Fibroblast of villous mesenchyme (primary cell): ENCODE results near the gene CCL11. TPM values are rescaled to one million over a fixed set of nuclear protein-coding genes. Genes with fewer than 3 reads are reported as not detected.
"Not testable (repeated sequence)": the region's sequence is repeated elsewhere in the genome, so short reads cannot be mapped to it uniquely, and the experiment has no call there.

Experiments
- DNase-seq: peaks from one replicate; pipeline ENCODE4 v3.0.0-alpha.2; 2010; ENCODE audit warnings: low read depth
- H3K4me3 ChIP-seq: 2 replicates; pipeline ENCODE4 v1.5.1; 2011; ENCODE audit warnings: low read depth, mild to moderate bottlenecking, low read length
- CTCF ChIP-seq: IDR thresholded peaks from 2 replicates; pipeline ENCODE4 v1.5.1; 2012; ENCODE audit warnings: low read depth, mild to moderate bottlenecking, low read length; ENCODE audit not compliant: insufficient read depth
- total RNA-seq: library from RNA; depleted of rRNA; stranded (reverse); fragments of >200 nt; gene quantifications from 2 replicates; pipeline ENCODE4 v1.2.3, GENCODE V29; 2012

The CCL11 gene
- total RNA-seq, 1 donor, result not detected

- no peak overlapping the region for H3K4me3 ChIP-seq
- DNase-seq, result peak; percentile 67
- no peak for TF ChIP-seq CTCF
These were observed 28.7 kb downstream of the CCL11 start for GRCh38 chr17:34314279-34314678.

GRCh38 chr17:34318474-34318873 lies 32.9 kb downstream of the CCL11 start:
- no peak for DNase-seq
- no peak overlapping the region for H3K4me3 ChIP-seq
- no peak for TF ChIP-seq CTCF

GRCh38 chr17:34319039-34319483 lies 33.5 kb downstream of the CCL11 start, which contains the start of gene CCL8:
TSS of gene CCL8 (plus strand) at chr17:34319435. CDS start at chr17:34319502, 67 bp downstream.
- no peak within 1 kb of the TSS for H3K4me3 ChIP-seq
- TF ChIP-seq CTCF, result no peak
- DNase-seq, result no peak

GRCh38 chr17:34321964-34322363 lies 36.4 kb downstream of the CCL11 start:
- TF ChIP-seq CTCF, result no peak
- DNase-seq, result no peak
- H3K4me3 ChIP-seq, result no peak overlapping the region

GRCh38 chr17:34327580-34327979 lies 42.0 kb downstream of the CCL11 start:
- peak; percentile 84 for DNase-seq
- H3K4me3 ChIP-seq, result not testable (repeated sequence)

GRCh38 chr17:34337701-34338100 lies 52.2 kb downstream of the CCL11 start:
- peak; percentile 56 for DNase-seq
- no peak overlapping the region for H3K4me3 ChIP-seq
- TF ChIP-seq CTCF, result no peak

Other genes with a start within 250 kb of the CCL11 start
- 63.8 and 99.3 TPM in 2 replicates for gene CCL2, start 30.5 kb upstream of the CCL11 start, total RNA-seq
- gene CCL7, start 15.5 kb upstream of the CCL11 start, total RNA-seq, result 0.43 TPM in 1 of 2 replicates, not detected in the other
- gene CCL8, start 33.7 kb downstream of the CCL11 start, total RNA-seq, result not detected in 2 replicates
- gene CCL13, start 70.7 kb downstream of the CCL11 start, total RNA-seq, result not detected in 2 replicates
- gene CCL1, start 77.5 kb downstream of the CCL11 start, total RNA-seq, result not detected in 2 replicates